Caki2 (cell line): ENCODE data around the gene OARD1. TPM values are rescaled to one million over a fixed set of nuclear protein-coding genes. Genes with fewer than 3 reads are reported as not detected.

Experiments used
- DNase-seq: peaks from one replicate; pipeline ENCODE4 v3.0.0-alpha.2; 2015; ENCODE audit warnings: low read depth
- in situ Hi-C: cut with HindIII; loops from 2 replicates; pipeline ENCODE4 v1.10.0; 2016; ENCODE audit warnings: low sequenced_read_pairs, low pct_unique_long_range_greater_than_20kb, mixed read lengths
- total RNA-seq: library from RNA; depleted of rRNA; stranded (reverse); fragments of >200 nt; shearing (Covaris generic); gene quantifications from 2 replicates; pipeline ENCODE4 v1.2.3, GENCODE V29; 2014; ENCODE audit warnings: low replicate concordance

OARD1 gene
- total RNA-seq, 1 experiment from 2014 or later = 34.2 TPM

DNA sequence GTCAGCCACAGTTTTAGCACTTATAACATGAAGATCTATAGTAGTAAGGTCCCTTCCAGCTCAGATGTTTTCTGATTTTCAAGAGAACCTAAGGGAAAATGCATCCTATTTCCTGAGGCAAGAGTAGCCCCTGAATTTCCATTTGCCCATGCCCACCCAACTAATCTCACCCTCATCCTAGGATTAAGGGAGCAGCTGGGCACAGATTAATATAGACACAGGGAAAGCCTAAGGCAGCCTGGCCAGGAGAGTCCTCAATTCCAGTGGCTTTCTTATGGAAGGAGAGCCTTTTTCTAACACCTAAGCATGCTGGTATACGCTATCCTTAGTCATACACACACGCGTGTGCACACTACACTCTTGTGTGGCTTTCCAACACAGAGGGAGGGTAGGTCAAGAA lies 17.6 kb downstream of the OARD1 start:
- in situ Hi-C loops = no loop called here
- no peak for DNase-seq

DNA sequence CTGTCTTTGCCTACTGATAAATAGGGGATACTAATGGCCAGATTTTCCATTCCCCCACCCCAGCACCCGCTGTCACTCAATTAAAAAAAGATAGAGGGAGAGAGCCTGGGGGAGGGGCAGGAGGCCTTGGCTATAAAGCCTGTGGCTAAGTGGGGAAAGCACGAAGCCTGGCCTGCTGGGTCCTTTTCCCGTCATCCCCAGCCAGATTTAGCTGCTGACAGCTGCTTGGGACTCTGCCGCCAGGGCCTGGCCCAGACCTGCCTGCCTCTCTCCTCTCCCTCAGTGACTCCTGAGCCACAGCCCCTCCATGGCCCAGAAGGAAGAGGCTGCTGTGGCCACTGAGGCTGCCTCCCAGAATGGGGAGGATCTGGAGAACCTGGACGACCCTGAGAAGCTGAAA lies 19.1 kb downstream of the OARD1 start, which contains the start of gene APOBEC2:
Gene APOBEC2 (plus strand): TSS at position 162 of the 400 bp plus-strand sequence. CDS start 146 bp downstream, at position 308.
- in situ Hi-C loops = no loop called here
- no peak for DNase-seq

DNA sequence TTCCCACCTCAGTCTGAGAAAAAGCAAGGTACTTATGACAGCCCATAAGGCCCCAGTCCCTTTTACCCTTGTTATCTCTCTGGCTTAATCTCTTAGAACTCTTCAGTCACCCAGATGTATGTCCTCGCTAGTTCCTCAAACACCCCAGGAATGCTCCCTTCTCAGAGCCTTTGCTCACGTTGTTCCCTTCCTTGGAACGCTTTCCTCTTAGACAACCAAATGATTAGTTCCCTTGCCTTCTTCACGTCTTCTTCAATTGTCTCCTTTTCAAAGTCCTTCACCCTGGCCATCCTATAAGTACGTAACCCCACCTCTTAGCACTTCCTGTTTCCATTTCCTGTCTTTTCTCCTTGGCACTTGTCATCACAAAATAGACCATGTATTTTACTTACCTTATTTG lies 20.3 kb downstream of the OARD1 start:
- in situ Hi-C loops = no loop called here
- no peak for DNase-seq

DNA sequence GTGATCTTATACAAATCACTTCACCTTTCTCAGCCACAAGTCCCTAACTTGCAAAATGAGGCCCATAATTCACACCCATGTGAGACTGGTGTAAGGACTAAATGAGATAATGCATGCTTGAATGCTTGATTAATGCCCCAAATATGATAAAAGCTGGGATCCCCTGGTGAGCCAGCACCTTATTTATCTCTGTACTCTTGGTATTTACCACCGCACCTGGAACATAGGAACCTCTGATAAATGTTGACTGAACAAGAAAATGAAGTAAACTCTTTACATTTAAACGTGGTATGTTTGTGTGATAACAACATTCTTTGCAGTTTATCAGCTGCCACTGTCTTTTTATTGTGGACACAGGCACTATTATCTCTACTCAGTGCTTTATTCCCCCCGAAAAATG lies 21.6 kb downstream of the OARD1 start:
- DNase-seq = no peak
- in situ Hi-C loops = no loop called here

DNA sequence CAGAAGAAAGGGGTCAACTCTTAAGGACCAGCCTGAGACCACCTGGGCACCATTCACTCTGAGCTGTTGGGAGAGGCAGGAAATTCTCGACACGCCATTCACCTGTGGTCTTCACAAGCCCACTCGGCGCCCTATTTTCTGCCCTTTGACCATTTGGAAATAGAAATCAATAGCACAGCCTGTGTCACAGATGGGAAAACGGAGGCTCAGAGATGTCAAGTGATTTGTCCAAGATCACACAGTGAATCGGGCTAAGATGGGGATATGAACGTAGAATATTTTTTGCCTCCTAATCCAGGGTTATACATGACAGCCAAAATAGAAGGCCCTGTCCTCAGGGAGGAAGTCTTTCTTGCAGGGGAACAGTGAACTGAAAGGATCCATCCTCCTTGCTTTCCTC lies 22.2 kb downstream of the OARD1 start:
- DNase-seq = no peak
- in situ Hi-C loops = no loop called here

DNA sequence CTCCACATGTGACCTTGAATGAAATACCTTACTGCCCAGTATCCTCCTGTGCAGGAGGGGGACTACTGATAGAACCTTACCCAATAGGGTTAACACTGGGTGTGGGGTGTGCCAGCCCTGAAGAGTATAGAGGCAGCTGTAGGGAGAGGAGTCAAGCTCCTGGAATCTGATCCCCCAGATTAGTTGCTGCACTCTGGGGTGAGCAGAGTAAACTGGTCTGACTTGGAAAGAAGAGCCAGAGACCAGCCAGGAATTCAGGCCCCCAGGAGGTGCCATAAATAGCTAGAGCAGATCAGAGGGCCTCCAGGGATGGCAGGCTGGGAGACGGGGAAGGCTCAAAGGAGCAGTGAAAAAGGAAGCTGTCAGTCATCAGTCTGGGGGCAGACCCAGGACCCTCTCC lies 22.6 kb downstream of the OARD1 start:
- no peak for DNase-seq
- in situ Hi-C loops = no loop called here

DNA sequence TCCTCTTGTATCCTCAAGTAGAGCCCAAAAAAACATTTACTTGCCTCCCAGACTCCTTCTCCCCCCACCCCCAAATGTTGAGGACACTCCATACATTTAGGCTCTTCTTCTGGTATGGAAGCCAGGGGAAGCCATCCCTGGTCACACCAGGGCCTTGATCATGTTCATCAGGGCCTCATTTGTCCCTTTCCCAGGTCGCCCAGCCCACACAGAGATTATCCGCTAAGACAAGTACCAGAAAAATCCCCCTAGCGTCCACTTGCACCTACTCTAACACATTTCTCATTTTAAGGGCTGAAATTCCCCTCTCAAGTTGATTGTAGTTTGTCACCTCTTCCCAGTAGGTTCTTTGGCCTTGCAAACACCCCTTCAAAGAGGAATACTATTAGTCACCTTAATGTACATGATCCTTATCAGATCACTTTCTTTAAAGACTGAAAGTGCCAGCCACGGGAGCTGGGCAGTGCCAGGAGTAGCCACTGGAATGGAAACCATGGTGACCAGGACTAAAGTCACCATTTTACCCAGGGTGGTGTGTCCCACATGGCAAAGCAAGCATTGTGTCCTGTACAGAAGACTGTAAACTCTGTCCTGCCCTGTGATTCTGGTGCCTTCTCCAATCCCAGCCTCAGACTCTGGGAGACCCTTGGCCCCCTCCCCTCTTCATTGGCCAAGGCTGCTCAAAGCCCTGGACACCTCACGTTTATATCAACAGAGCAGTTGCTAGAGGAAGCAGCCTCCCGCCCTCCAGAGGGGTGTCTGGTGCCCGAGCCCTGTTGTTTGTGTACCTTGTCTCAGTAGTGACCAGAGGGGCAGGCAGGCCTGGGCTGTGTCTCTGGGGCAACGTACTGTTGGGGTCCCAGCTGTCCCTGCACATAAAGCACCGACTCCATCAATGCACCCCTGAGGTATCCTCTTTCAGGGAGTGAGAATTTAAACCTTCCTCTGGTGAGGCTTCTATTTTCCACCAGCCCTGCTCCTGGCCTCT lies 24.1 kb downstream of the OARD1 start:
- DNase-seq = no peak
- in situ Hi-C loops = no loop called here

DNA sequence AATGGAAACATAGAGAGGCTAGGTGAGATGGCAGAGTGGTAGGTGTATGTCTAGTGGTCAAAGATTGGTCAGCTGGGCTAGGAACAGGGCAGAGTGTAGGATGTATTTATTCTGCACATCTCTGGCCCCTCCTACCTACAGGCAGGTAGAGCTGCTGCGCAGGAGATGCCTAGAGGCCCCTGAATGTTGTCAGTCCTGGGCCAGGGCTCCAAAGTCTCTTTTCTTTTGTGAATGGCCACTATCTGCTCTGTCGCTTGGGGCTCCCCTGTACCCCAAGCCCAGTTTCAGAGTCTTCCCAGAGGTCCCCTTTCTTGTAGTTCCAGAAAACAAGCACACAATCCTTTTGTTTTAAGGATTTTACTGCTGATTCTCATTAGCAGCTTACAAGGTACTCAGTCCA lies 24.9 kb downstream of the OARD1 start:
- DNase-seq = no peak
- in situ Hi-C loops = no loop called here

DNA sequence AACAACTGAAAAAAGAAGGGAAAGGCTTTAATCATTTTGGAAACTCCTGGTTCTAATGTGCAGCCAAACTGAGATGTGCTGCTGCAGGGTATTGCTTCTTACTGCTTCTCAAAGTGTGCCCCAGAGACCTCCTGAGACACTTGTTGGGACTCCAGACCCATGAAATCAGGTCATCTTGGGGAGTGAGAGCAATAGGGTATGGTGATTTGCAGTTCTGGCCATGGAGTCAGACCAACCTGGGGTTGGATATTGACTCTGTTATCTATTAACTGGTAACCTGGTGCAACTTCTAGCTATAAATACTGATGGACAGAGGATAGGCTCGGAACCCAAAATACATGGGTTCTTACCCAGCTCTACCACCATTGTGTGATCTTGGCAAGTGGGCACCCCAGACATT lies 26.1 kb downstream of the OARD1 start:
- no peak for DNase-seq

DNA sequence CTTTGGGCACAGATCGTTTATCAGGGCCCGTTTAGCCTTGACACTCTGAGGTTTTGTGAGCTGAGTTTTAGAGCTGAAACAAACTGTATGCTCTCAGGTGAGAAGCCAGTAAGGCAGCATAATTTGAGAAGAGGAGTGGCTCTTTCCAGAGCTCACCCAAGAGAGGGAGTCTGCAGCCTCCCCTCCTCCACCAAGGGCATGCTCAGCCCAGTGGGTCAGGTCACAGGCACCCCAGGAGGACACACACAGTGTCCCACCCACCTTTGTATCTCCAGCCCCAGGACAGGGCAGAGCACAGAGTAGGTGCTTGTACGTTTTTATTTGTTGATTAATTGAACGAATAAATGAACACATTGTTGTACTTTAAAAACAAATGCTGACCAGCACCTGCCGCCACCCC lies 26.5 kb downstream of the OARD1 start:
- DNase-seq = no peak
- in situ Hi-C loops = no loop called here

More for the DNA sequence above, 26.1 kb downstream of the OARD1 start:
- in situ Hi-C loops = no loop called here

DNA sequence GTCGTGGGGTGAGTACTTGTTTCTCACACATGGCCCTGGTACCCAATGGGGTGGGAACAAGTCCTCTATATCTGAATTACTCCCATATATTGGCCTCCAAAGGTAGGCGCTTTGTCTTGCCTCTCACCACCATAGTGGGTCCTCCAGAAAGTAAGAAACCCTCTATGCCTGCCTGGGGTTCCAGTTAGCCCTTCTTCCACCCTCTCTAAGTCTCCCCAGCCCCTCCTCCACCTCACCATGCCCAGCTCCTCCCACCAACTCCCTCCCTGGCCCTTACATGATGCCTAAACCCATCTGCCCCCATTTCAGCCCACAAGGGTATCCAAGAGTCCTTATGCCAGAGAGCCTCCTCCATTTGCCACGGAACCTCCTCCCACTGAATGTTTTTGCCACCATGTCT lies 29.0 kb downstream of the OARD1 start:
- in situ Hi-C loops = no loop called here
- no peak for DNase-seq

DNA sequence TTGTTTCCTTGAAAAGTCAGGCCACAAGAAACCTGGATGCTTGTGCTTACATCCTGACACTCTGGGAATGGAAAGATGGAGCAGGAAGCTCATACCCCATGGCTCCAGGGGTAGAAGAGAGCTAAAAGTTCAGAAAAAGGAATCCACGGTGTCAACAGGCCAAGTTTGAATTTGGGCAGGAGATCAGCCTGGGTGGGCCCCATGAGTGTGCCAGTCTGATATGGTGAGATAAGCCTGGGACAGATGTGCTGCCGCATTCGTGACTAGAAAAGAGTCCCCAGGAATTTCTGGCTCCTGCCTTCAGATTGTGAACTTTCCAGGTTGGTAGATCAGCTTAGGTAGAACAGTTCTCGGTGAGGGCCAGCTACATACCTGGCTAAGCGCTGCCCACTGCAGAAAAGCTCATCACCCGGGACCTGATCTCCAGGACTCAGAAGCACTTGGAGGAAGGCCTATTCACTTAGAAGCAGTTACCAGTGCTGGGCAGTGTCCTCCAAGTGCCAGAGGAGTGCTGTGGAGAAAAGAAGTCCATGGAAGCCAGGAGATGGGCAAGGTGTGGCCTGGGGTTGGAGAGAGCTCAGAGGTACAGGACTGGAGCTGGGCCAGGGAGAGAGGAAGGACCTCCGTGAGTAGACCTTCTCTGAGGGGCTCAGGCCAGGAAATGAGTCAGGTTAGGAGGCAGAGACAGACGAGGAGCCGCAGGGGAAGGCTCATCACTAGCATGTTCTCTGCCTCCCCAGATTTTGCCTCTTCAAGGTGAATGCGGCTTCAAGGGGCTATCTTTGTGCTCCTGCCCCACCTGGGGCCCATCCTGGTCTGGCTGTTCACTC lies 29.7 kb downstream of the OARD1 start, which contains the start of gene TSPO2:
Gene TSPO2 (plus strand): TSS at position 242 of the 830 bp plus-strand sequence. CDS start 519 bp downstream, at position 761.
- DNase-seq = no peak
- in situ Hi-C loops = no loop called here

DNA sequence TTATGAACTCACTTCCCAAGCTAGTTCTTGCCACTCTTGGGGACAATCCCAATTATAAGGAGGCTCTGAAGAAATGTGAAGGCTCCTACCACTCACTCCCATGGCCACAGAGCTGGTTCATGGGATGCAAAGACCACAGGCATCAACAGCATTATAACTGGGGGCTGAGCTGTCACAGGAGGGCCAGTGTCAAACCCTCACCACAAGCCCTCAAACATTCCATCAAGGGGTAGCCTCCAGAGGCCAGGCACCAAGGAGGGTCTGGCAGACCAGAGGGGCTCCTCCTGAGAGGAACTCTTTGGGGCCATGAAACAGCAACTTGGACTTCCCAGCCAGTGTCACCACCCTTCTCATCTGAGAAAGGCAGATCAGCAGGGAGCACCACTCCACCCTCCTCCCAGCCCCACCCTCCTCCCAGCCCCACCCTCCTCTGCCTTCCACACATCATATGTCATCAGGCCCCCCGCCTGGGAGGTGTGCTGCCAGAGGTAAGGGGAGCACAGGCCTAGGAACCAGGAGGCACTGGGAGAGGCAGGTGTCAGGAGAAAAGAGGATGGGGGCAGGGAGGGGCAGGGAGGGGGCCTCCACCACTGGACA lies 31.1 kb downstream of the OARD1 start:
- in situ Hi-C loops = no loop called here
- no peak for DNase-seq

DNA sequence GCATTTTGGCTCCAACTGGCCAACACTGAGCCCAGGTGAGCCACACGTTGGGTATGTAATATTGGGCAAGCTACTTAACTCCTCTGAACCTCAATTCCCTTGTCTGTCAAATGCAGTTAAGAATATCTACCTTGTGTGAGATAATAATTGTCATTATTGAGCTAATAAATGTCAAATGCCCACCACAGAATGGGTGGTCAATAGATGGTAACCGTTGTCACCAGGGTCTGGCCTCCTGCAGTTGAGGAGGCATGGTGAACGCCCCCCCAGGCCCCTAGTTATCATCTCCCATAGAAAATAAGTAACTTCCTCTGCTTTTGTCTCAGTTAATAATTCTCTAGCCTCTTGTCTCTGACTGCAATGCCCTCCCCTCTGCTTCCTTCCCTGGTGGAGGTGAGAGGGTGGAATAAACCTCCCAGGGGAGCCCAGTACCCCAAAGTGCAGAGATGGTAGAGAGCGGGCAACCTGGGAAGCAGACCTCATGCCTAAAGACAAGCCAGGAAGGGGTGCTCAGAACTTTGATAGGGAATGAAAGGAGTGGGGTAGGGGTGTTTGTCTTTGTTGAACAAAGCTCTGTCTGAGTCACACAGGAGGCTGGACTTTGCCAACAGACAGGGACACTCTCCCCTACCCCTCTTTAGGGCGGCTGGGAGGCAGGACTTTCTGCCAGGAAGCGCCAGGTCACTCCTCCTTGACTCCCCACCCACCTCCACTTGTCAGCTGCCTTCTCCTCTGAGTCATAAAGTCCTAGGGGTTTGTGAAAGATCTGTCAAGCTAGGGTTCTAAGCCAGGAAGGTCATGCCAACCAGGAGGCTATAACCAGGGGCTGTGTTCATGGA lies 31.8 kb downstream of the OARD1 start:
- peak; percentile 95 for DNase-seq
- in situ Hi-C loops = no loop called here

DNA sequence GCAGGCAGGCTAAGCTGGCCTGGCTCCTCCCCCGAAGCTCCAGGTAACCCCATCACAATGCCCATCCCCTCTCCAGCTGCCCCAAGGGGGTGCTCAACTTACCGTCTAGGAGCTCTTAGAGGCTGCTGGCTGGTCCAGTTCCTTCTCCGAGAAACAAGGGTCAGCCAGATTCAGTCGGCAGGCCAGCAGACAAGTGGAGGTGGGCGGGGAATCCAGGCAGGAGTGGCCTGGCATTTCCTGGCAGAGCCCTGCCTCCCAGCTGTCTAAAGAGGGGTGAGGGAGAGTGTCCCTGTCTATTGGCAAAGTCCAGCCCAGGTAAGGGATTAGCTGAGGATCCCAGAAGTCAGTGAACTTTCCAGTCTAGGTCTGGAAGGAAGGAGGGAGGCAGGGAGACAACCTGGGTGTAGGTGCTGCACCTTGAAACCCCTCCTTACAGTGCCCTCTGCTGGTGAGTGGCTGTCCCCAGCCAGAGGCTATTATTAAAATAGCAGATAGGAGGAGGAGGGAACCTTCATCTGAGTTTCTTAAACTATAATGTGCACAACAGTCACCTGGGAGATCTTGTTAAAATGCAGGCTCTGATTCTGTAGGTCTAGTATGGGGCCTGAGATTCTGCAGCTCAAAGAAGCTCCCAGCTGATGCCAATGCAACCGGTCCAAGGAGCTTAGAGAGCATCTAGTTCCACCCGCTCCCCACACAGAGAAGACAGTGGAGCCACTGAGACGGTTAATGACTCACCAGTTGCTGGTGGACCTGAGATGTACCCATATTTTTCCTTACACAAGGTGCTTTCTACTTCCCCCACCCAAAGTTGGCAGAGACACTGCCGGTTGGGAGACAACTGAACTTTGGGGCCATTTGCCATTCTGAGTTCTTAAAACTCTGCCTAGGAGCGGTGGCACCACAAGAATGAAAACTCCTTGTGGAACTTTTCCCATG lies 32.8 kb downstream of the OARD1 start, which contains the start of gene UNC5CL:
Gene UNC5CL (minus strand): TSS at position 162 of the 939 bp plus-strand sequence. CDS start 4,147 bp downstream, outside the sequence.
- peak; percentile 78 for DNase-seq
- in situ Hi-C loops = no loop called here

DNA sequence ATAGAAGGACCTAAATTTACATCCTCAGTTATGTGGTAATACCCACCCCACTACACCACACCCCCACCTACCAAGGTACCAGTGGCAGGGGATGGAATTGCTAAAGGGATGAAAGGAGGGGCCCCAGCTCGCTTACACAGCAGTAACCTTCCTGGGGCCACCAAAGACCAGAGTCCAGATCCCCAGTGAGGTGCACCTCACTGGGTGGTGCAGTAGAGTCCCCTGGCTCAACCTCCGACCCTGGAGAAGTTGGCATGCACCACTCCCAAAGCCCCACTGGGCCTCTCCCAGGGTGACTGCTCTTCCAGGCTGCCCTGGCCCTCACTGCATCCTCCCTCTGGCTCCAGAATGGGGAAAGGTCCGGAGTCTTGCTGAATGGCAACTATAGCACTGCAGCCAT lies 34.0 kb downstream of the OARD1 start:
- DNase-seq = no peak
- in situ Hi-C loops = no loop called here
